CD4-positive, alpha-beta T cell treated with Interleukin-6 at 100 ng/mL for 8 hours (primary cell): ENCODE data around the gene TEX9.

Experiments used
- DNase-seq: peaks from one replicate; pipeline ENCODE4 v3.0.0-alpha.2; 2020; ENCODE audit warnings: mixed read lengths, low spot score

TEX9 gene

GRCh38 chr15:56445746-56446145, 80.5 kb downstream of the TEX9 start:
- no peak for DNase-seq

GRCh38 chr15:56454836-56455235, 89.6 kb downstream of the TEX9 start:
- DNase-seq, result no peak

DNA sequence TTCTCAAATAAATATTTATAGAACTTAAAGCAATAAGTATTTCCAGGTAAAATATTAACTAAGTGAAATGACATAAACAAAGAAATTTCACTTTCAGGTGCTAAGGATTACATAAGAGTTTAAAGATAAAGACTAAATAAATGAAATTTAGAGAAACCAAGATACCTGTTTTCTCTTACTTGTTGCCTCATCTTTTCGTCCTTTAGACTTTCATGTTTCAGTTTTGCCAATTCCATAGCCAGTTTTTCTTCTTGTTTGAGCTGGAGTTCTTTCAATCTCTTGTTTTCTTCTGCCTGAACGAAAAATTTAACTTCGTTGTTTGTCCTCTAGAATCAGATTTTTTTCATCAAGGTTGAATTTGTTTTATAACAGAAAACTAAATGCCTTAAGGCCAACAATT, 91.0 kb downstream of the TEX9 start:
- DNase-seq, result no peak

- DNase-seq, result no peak
These were observed 93.9 kb downstream of the TEX9 start for GRCh38 chr15:56459096-56459495.

DNA sequence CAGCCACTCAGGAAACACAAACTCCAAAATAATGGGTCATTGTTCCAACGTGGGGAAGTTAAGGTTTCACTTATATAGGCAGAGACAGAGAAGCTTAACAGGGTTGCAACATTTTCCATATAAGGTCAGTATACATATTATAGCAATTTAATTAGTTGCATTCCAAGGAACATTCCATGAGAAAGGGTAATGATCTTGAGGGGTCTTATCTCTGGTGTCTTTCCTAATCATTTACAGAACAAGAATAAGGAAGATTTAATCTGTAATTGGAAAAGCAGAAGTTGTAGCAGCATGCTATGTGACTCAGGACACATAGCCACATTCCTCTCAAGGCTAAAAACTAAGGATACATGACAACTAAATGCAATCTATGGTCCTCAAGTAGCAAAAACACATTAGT, 94.8 kb downstream of the TEX9 start:
- no peak for DNase-seq

GRCh38 chr15:56460947-56461346, 95.7 kb downstream of the TEX9 start:
- no peak for DNase-seq

- peak; percentile 15 for DNase-seq
These were observed 99.8 kb downstream of the TEX9 start, which contains the start of gene MNS1 for GRCh38 chr15:56464893-56465520. Gene MNS1 (minus strand): TSS chr15:56465137. CDS start chr15:56464972, 165 bp downstream.

DNA sequence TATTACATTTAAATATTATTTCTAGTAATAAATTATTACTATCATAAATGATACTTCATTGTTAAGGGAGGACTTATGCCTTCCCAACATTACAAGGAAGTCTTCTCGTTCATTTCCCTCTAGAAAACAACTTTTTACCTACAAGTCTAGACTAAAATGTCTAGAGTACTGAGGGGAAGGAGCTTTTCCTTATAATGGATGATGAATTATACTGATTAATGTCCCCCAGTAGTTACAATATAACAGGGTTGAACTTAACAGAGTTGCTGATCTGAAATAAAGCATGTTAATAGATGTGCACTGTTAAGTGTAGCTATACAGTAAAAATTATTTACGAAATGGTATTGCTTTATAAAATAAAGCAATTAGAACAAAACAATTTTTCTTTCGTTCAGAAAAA, 102.4 kb downstream of the TEX9 start:
- no peak for DNase-seq

DNA sequence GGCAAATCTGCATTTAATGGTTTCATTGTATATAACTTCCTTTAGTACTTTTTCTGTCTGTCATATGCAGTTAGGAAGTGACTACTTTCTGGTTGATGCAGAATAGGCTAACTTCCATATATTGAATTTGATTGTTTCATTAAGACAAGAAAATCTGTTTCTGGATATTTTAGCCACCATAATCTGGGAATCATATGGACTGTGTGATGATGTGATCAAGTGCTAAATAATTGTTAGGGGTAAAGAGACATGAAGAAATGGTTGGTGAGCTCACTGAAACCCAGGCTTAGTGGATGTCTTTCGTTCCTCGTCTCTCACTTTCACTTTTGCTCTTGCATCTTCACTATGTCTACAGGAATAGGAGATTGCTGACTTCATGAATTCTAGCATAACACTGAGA, 103.2 kb downstream of the TEX9 start:
- DNase-seq, result peak; percentile 3

DNA sequence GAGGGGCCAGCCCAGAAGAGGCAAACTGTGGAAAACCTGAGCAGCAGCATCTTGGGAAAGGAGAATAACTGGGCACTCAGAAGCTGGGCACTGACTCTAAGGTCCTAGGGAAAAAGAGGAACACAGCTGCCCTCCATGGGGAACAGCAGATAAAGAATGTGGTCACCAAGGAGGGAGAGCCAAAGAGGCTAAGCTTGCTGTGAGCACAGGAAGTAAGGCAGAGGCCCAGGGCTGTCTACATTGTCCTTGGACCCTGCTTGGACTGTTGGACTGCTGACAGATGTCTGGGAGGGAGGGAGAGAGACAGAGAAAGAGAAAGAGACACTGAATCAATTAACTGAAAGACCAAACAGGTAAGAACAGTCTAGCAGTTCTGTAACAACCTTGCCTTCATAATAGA, 104.3 kb downstream of the TEX9 start:
- no peak for DNase-seq

GRCh38 chr15:56471440-56472069, 106.3 kb downstream of the TEX9 start:
- no peak for DNase-seq

GRCh38 chr15:56472278-56472677, 107.1 kb downstream of the TEX9 start:
- no peak for DNase-seq

DNA sequence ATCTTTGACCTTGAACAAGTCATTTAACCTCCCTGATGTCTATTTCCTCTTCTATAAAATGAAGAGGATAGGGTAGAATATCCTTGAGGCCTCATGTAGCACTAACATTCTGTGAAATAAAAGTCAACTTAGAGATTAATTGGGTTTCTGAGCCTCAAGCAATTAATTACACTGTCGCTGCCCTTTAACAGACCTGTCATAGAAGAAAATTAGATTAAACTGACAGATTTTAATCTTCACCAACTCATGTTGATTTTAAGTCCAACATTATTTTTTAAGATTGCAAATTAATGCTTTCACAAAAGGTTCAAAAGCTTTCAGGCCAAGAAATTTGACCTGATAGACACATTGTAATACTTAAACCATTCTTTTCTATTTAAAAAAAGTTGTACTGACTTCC, 107.8 kb downstream of the TEX9 start:
- no peak for DNase-seq

DNA sequence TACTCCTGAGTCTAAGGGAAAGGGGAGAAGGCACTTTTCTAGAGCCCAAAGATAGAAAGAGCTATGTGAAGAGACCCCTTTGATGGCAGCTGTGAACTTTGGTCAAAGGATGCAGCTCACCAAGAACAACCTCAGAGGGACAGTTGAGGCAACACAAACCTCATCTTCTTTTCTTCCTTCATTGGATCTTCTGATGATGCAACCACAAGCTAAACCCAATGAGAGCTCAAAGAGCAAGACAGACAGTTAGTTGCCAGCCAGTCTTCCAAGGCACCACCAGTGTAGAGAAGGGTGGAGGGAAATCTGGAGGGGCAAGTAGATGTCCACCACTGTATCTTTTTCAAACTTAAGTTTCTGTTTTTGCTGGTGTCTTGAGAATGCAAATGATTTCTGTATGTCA, 110.1 kb downstream of the TEX9 start:
- DNase-seq, result no peak
